ENCODE results near the gene EZH1.

DNA sequence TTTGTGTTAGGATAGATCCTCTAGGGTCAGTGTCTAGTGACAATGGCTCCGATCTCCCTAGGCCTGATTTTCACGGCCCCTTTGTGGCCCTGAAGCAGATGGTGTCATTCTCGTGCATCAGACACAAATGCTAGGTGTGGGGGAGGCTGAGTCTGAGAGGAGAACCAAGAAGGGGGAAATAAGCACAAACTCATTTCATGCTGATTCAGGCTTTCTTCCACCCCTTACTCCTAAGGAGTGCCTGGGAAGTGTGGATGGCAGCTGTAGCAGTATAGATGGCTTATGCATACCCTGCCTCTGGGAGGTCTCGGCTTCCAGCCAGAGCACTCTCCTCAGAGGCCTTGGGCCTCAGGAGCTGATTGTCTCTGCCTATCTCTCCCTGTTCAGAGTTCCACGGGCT is 33.7 kb upstream of the EZH1 start:
- TF ChIP-seq, protein P1, sequence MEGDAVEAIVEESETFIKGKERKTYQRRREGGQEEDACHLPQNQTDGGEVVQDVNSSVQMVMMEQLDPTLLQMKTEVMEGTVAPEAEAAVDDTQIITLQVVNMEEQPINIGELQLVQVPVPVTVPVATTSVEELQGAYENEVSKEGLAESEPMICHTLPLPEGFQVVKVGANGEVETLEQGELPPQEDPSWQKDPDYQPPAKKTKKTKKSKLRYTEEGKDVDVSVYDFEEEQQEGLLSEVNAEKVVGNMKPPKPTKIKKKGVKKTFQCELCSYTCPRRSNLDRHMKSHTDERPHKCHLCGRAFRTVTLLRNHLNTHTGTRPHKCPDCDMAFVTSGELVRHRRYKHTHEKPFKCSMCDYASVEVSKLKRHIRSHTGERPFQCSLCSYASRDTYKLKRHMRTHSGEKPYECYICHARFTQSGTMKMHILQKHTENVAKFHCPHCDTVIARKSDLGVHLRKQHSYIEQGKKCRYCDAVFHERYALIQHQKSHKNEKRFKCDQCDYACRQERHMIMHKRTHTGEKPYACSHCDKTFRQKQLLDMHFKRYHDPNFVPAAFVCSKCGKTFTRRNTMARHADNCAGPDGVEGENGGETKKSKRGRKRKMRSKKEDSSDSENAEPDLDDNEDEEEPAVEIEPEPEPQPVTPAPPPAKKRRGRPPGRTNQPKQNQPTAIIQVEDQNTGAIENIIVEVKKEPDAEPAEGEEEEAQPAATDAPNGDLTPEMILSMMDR (IDR thresholded peaks at IDR 0.05): no peak
- TF ChIP-seq POLR2A (IDR thresholded peaks at IDR 0.05; ENCODE audit: low read depth): no peak
- TF ChIP-seq POLR2AphosphoS5 (IDR thresholded peaks at IDR 0.05): no peak
- TF ChIP-seq EP300 (IDR thresholded peaks at IDR 0.05): no peak

Measured in esophagus muscularis mucosa (tissue), 4 donors.